HG02973 (cell line): ENCODE data around the gene TREML4.

Experiments
- ATAC-seq: cut with Tn5 transposase; IDR thresholded peaks from one replicate; pipeline ENCODE4 v1.9.1; 2021; ENCODE audit warnings: moderate library complexity; ENCODE audit not compliant: unreplicated experiment

TREML4 gene

GRCh38 chr6:41247882-41248705 is 19.9 kb downstream of the TREML4 start:
- ATAC-seq = no peak

- no peak for ATAC-seq
Measured at GRCh38 chr6:41252401-41253169, 24.4 kb downstream of the TREML4 start.

- ATAC-seq = no peak
Measured at GRCh38 chr6:41255110-41255509, 27.0 kb downstream of the TREML4 start.

- no peak for ATAC-seq
Measured at GRCh38 chr6:41255638-41256246, 27.6 kb downstream of the TREML4 start.

GRCh38 chr6:41256383-41256782 is 28.2 kb downstream of the TREML4 start:
- ATAC-seq = peak; percentile 83

GRCh38 chr6:41257369-41258195 is 29.4 kb downstream of the TREML4 start:
- ATAC-seq = no peak

GRCh38 chr6:41258196-41258493 is 30.0 kb downstream of the TREML4 start:
- no peak for ATAC-seq

- no peak for ATAC-seq
Measured at GRCh38 chr6:41262401-41262800, 34.3 kb downstream of the TREML4 start.

- no peak for ATAC-seq
Measured at GRCh38 chr6:41263267-41263666, 35.1 kb downstream of the TREML4 start.

GRCh38 chr6:41266541-41266940 is 38.4 kb downstream of the TREML4 start:
- no peak for ATAC-seq

- ATAC-seq = no peak
Measured at GRCh38 chr6:41268478-41268877, 40.3 kb downstream of the TREML4 start.

- no peak for ATAC-seq
Measured at GRCh38 chr6:41269166-41269565, 41.0 kb downstream of the TREML4 start.

- ATAC-seq = no peak
Measured at GRCh38 chr6:41269716-41270115, 41.6 kb downstream of the TREML4 start.

- no peak for ATAC-seq
Measured at GRCh38 chr6:41271901-41272395, 43.8 kb downstream of the TREML4 start.

GRCh38 chr6:41272591-41273240 is 44.6 kb downstream of the TREML4 start:
- ATAC-seq = no peak

- no peak for ATAC-seq
Measured at GRCh38 chr6:41273714-41274113, 45.6 kb downstream of the TREML4 start.

GRCh38 chr6:41274256-41274655 is 46.1 kb downstream of the TREML4 start:
- no peak for ATAC-seq

GRCh38 chr6:41275489-41275888 is 47.3 kb downstream of the TREML4 start:
- ATAC-seq = no peak

- ATAC-seq = no peak
Measured at GRCh38 chr6:41277605-41278004, 49.5 kb downstream of the TREML4 start.

GRCh38 chr6:41278699-41279405 is 50.7 kb downstream of the TREML4 start:
- ATAC-seq = no peak
